IPS-NIHi11 (cell line): ENCODE measurements around the gene TPCN2.
A peak's percentile ranks its signal among the peaks of the same experiment; 100 is the strongest.
"Not testable (repeated sequence)": the region's sequence is repeated elsewhere in the genome, so short reads cannot be mapped to it uniquely, and the experiment has no call there.

ENCODE experiments used
- DNase-seq: peaks from one replicate; pipeline ENCODE4 v3.0.0; 2012; ENCODE audit warnings: mixed read lengths, low spot score

The TPCN2 gene

DNA sequence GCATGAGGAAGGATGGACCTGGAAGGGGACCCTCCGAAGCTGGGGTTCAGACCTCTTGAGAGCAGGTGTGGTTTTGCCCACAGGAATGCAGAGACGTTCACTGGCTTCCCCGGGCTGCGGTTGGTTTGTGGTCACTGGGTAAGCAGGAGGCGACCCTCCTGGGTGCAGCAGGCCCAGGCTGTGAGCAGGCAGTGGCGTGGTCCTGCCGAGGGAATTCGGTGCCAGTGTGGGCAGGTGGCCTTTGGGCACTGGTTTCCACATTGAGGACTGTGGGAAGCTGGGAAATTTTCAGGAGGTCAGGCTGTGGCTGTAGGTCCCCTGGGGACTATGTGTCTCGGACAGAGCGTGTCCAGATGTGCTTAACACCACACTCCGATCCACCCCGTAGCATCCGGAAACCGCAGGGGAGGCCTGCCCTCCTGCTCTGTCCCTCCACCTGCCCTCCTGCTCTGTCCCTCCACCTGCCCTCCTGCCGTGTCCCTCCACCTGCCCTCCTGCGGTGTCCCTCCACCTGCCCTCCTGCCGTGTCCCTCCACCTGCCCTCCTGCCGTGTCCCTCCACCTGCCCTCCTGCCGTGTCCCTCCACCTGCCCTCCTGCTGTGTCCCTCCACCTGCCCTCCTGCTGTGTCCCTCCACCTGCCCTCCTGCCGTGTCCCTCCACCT, 27.5 kb downstream of the TPCN2 start:
- no peak for DNase-seq

GRCh38 chr11:69076977-69077376, 28.2 kb downstream of the TPCN2 start:
- DNase-seq: not testable (repeated sequence)

DNA sequence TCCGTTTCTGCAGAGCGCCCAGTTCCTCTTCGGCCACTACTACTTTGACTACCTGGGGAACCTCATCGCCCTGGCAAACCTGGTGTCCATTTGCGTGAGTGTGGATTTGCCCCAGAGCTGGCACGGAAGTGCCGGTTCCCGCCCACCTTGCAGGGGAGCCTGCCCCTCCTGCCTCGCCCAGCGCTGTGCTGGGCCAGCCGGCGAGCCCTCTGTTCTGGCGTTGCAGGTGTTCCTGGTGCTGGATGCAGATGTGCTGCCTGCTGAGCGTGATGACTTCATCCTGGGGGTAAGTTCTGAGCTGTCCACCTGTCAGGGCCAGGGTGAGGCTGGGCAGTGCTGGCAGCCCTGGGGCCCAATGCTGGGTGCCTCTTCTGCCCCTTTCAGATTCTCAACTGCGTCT, 29.8 kb downstream of the TPCN2 start:
- no peak for DNase-seq

GRCh38 chr11:69078930-69079605, 30.3 kb downstream of the TPCN2 start:
- no peak for DNase-seq

- DNase-seq: no peak
Measured at GRCh38 chr11:69079661-69080256, 31.0 kb downstream of the TPCN2 start.

DNA sequence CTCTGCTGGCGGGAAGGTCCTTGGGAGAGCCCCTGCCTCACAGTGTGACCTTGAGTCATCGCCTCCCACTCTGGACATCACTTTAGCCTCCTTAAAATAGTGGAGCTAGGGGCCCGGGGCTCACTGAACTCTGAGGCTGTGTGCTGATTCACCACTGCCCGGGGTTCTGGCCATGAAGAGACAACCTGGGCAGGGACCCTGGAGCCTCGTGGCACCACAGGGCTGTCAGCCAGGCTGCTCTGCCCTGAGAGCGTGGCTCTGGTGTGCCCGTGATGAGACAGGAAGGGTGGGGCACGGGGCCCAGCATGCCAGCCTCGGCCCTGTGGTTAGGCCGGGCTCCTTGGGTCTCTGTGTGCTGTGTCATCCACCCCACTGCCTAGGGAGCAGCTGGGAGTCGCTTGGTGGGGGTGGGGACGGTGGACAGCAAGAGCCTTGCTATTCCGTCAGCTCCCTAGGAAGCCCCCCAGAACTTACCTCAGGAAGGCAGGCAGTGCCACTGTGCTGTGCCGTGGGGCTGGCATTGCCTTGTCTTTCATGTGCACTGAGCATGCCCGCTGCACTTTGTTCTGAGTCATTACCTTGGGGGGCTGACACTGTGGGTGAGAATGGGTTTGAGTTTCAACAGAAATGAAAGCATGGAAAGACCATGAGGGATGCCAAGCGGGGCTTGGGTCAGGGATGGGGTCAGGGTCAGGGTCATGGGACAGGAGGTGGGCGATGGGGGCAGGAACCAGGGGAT, 31.7 kb downstream of the TPCN2 start:
- no peak for DNase-seq

DNA sequence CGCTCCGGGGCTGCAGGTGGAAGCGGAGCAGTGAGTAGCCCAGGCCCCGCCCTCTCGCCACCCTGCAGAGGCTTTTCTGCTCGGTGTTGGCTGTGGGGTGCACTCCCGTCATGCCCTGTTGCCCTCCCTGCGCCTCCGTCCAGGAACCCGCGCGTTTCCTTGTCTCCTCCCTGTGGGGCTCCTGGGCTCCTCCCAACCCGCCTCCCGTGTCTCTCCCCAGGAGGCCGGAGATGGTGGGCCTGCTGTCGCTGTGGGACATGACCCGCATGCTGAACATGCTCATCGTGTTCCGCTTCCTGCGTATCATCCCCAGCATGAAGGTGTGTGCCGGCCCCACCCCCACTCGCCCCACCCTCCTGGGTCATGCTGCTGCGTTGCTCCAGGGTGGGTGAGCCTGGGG, 32.4 kb downstream of the TPCN2 start:
- no peak for DNase-seq

- no peak for DNase-seq
Measured at GRCh38 chr11:69083531-69084247, 35.0 kb downstream of the TPCN2 start.

- no peak for DNase-seq
Measured at GRCh38 chr11:69084371-69084770, 35.6 kb downstream of the TPCN2 start.

- DNase-seq: no peak
Measured at GRCh38 chr11:69085490-69086095, 36.9 kb downstream of the TPCN2 start.

DNA sequence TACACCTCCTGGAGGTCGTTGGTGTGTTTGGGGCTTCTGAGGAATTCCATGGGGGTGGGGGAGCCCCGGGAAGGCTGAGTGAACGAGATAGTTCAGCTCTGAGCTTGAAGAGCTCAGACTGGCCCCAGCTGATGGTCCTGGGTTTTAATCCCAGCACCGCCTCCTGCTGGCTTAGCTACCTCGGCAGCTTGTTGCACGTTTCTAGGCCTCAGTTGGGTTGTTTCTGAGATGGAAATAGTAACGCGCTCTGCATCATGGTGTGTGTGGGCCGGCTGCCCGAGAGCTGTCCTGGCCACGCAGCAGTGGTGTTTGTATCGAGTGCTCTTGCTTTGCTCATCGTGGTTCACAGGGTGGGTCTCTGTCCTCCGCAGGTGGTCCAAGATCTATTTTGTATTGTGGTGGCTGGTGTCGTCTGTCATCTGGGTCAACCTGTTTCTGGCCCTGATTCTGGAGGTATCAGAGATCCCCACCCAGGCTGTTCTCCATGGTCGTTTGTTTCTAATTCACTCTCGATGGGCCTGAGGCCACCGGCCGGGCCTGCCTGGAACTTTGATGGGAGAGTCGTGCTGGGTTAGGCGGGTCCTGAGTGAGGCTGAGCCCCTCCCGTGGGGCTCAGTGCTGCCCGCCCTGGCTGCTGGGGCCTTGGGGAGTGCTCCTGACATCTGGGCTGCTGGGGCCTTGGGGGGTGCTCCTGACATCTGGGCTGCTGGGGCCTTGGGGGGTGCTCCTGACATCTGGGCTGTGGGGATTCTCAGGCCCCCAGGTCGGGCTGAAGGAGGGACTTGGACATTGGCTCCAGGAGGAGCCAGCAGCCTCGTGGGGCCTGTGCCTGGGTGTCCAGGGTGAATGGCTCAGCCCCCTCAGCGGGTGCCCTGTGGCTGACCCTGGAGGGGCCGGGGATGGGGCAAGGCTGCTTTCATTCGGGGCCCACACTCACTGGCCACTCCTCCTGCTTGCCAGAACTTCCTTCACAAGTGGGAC, 37.7 kb downstream of the TPCN2 start:
- DNase-seq: no peak

GRCh38 chr11:69087133-69087524, 38.4 kb downstream of the TPCN2 start:
- DNase-seq: no peak

- DNase-seq: no peak
Measured at GRCh38 chr11:69087811-69088210, 39.1 kb downstream of the TPCN2 start.

DNA sequence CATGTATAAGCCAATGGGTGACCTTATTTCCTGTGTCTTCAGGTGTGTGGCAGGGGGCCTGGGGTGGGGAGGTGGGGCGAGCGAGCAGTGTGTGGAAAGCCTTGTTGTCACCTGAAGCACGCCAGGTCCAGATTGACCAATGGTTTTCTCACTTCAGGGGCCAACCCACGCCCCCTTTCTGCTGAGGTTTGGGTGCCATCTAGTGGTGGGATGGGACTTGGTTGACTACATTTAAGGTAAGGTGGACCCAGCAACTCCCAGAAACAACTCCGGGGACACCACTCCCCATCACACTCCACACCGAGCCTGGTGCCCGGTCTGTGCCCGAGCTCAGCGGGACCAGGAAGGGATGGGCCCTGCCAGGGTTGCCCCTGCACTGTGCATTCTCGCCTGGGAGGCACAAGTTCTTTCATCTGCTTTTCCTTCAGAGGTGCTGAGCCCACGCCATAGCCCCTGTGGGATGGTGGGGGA, 40.0 kb downstream of the TPCN2 start:
- peak; percentile 96 for DNase-seq

DNA sequence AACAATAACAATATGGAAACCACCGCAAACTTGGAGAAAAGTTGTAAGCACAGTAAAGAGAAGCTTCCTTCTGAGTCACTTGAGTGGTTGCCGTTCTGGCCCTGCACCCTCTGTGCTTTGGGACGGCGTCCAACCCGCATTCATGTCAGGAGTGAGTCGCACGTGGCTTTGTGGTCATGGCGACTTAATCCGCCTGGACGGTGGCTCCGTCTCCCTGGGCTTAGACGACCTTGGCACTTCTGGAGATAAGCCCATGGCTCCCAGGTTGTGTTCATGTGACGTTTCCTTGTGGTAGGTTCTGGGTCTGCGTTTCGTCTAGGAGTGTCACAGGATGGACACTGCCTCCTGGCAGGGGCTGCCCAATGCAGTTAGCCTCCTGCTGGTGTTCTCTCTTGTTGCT, 40.5 kb downstream of the TPCN2 start:
- DNase-seq: no peak

DNA sequence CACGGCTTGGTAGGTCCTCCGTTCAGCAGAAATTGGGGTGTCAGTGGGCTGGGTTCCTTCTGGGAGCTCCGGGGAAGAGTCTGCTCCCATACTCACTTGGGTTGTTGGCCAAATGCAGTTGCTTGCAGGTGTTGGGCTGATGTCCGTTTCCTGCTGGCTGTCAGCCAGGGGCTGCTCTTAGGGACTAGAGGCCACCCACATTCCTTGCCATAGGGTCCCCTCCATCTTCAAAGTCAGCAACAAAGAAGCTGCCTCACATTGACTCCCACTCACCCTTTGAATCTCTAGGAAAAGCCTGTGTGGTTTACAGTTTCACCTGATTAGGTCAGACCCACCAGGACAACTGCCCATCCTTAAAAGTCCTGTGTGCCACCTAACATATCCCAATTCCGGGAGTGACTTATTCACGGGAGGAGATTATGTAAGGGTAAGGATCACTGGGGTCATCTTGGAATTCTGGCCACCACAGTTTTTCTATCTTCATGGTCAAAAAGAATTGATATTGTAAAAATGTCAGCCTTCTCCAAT, 43.0 kb downstream of the TPCN2 start:
- DNase-seq: no peak

DNA sequence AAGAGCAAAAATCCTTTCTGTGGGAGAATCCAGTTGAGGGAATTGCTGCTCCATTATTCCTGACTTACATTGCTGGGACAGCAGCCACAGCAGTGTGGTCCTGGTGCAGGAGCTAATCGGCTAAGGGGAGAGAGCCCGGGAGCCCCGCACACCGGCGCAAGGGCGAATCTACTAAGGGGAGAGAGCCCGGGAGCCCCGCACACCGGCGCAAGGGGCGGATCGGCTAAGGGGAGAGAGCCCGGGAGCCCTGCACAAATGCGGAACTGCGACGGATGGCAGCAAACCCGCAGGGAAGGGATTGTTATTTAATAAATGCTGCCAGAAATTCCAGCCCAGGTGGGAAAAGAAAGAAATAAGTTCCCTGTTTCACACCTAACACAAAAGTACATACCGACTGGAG, 43.5 kb downstream of the TPCN2 start:
- no peak for DNase-seq

GRCh38 chr11:69093106-69093505, 44.4 kb downstream of the TPCN2 start:
- no peak for DNase-seq

GRCh38 chr11:69094111-69094914, 45.6 kb downstream of the TPCN2 start:
- DNase-seq: peak; percentile 54
